Measurements from ENCODE around the gene ABHD16A.

- TF ChIP-seq EZH2 (IDR thresholded peaks at IDR 0.05), result no peak
- no peak for TF ChIP-seq CTCF (IDR thresholded peaks at IDR 0.05)
- no peak for TF ChIP-seq EZH2phosphoT487 (IDR thresholded peaks at IDR 0.05)
Measured at GRCh38 chr6:31692353-31692752, 10.8 kb downstream of the ABHD16A start.

Measured in neural progenitor cell (in vitro differentiated cells).